ENCODE results near the gene ASCL1.

ASCL1 gene

GRCh38 chr12:102980350-102980749 is 22.9 kb downstream of the ASCL1 start:
- no peak for DNase-seq

DNA sequence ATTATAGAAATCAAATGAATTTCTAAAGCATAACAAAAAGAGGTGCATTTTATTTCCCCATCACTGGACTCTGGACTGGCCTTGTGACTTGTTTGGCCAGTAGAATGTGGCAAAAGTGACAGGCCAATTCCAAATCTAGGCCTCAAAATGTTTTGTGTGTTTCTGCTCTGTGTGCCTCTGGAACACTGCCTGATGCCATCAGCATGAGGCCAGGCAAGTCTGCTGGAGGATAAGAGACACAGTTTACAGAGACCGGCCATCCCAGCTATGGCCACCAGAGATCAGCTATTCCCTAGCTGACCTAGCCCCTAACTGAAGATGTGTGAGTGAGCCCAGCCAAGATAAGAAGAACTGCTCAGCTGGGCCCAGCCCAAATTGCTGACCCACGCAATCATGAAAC is 32.9 kb downstream of the ASCL1 start:
- no peak for DNase-seq

GRCh38 chr12:102992297-102992696 is 34.8 kb downstream of the ASCL1 start:
- DNase-seq = no peak

GRCh38 chr12:102992720-102993119 is 35.2 kb downstream of the ASCL1 start:
- DNase-seq = no peak

- no peak for DNase-seq
Measured at GRCh38 chr12:102993537-102993936, 36.1 kb downstream of the ASCL1 start.

DNA sequence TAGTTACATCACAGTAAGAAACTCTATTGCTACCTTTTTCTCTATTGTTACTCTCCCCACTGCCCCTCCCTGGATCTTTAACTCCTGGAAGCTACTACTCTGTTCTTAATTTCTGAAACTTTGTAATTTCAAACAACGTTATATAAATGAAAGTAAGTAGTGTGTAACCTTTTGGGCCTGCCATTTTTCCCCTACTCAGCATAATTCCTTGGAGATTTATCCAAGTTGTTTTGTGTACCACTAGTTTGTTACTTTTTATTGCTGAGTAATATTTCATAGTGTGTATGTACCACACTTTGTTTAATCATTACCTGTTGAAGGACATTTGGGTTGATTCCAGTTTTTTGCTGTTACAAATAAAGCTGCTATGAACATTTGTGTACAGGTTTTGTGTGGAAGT is 37.9 kb downstream of the ASCL1 start:
- DNase-seq = no peak

Data from NCI-H1694 treated with DMSO at 0.1 percent for 48 hours (cell line).